ENCODE data around the gene ROBO1.

- TF ChIP-seq CTCF (IDR thresholded peaks at IDR 0.05; ENCODE audit: insufficient read depth, low read length, poor library complexity, severe bottlenecking) (no peak), EZH2phosphoT487 (conservative IDR thresholded peaks at IDR 0.05; ENCODE audit: low read length) (no peak)
Measured at GRCh38 chr3:79810581-79810980, 42.8 kb upstream of the ROBO1 start.
